Panc1 (cell line): ENCODE results near the gene FAM3C. TPM values are rescaled to one million over a fixed set of nuclear protein-coding genes. Genes with fewer than 3 reads are reported as not detected.

Experiments
- ATAC-seq: fragments of 200-7000 bp; cut with Tn5 transposase; 2 replicates; pipeline ENCODE4 v1.9.1; 2020; ENCODE audit warnings: mild to moderate bottlenecking, moderate library complexity
- BruUV-seq: library from RNA; stranded (reverse); fragments of 400-500 nt; replicated peaks from 2 replicates; lab custom pipeline; 2021; lab: Mats Ljungman, UMichigan
- CTCF ChIA-PET: fragments of 300-600 bp; sonication (Branson Sonifier 250); formaldehyde crosslinking; loops from one replicate; lab custom pipeline; 2022; ENCODE audit warnings: antibody characterized with exemption; lab: Charles Lee
- POLR2A ChIA-PET: fragments of 300-600 bp; sonication (Branson Sonifier 250); formaldehyde crosslinking; loops from one replicate; lab custom pipeline; 2022; ENCODE audit warnings: antibody characterized with exemption; lab: Charles Lee
- DNase-seq: peaks from one replicate; pipeline ENCODE4 v3.0.0-alpha.2; 2010; ENCODE audit warnings: low read depth, low spot score
- H3K27ac ChIP-seq: 2 replicates; pipeline ENCODE4 v1.5.1; 2011; ENCODE audit warnings: mild to moderate bottlenecking, low read length, inconsistent platforms
- H3K27me3 ChIP-seq: fragments of 200-500 bp; sonication (Bioruptor generic); 2 replicates; pipeline ENCODE4 v1.6.0; 2014; ENCODE audit warnings: low read length, inconsistent platforms; ENCODE audit not compliant: control insufficient read depth, insufficient read depth
- H3K36me3 ChIP-seq: fragments of 200-500 bp; sonication (Bioruptor generic); 2 replicates; pipeline ENCODE4 v1.5.1; 2014; ENCODE audit warnings: inconsistent platforms, mild to moderate bottlenecking, low read length, moderate library complexity; ENCODE audit not compliant: control insufficient read depth, insufficient read depth
- H3K4me1 ChIP-seq: 2 replicates; pipeline ENCODE4 v1.5.1; 2011; ENCODE audit warnings: inconsistent platforms, mild to moderate bottlenecking, low read length, moderate library complexity; ENCODE audit not compliant: control insufficient read depth, insufficient read depth
- H3K4me3 ChIP-seq, 2 experiments: 2 replicates each; pipeline ENCODE4 v1.5.1; 2011 to 2012; ENCODE audit warnings: low read depth in 2 of 2, low read length in 2 of 2, mild to moderate bottlenecking in 2 of 2, inconsistent platforms in 1 of 2, moderate library complexity in 1 of 2
- H3K9me3 ChIP-seq: fragments of 200-500 bp; sonication (Bioruptor generic); 2 replicates; pipeline ENCODE4 v1.5.1; 2014; ENCODE audit warnings: low read depth, mild to moderate bottlenecking, inconsistent platforms, low read length, moderate library complexity; ENCODE audit not compliant: control insufficient read depth, insufficient read depth
- POLR2AphosphoS5 ChIP-seq: IDR thresholded peaks from 2 replicates; pipeline ENCODE4 v1.6.1; 2012; ENCODE audit warnings: mild to moderate bottlenecking, low read depth, low read length, moderate library complexity
- SIN3A ChIP-seq: IDR thresholded peaks from 2 replicates; pipeline ENCODE4 v1.6.1; 2012; ENCODE audit warnings: low read depth, mild to moderate bottlenecking, low read length, moderate library complexity, borderline replicate concordance; ENCODE audit not compliant: insufficient read depth
- TCF7L2 ChIP-seq: IDR thresholded peaks from 2 replicates; pipeline ENCODE4 v1.6.1; 2011; ENCODE audit warnings: mild to moderate bottlenecking, low read depth, low read length, inconsistent platforms
- in situ Hi-C: cut with HindIII; loops from 2 replicates; pipeline ENCODE4 v1.10.0; 2016; ENCODE audit warnings: low sequenced_read_pairs, low pct_unique_long_range_greater_than_20kb
- intact Hi-C: fragments of 100-400 bp; cut with micrococcal nuclease; formaldehyde crosslinking; loops from one replicate; pipeline ENCODE4 v1.10.0; 2022; ENCODE audit not compliant: unreplicated experiment
- total RNA-seq: library from RNA; stranded (reverse); gene quantifications from one replicate; pipeline ENCODE4 v1.2.1, GENCODE V29; 2021; ENCODE audit not compliant: unreplicated experiment
- TF ChIP-seq, protein P1 (sequence below), 2 experiments: IDR thresholded peaks; 2 replicates each; pipeline ENCODE4 v1.6.1; 2011 to 2012; ENCODE audit warnings: low read depth in 2 of 2, control low read depth in 1 of 2, low read length in 1 of 2, mild to moderate bottlenecking in 1 of 2, moderate library complexity in 1 of 2; ENCODE audit not compliant: insufficient read depth in 1 of 2
- TF ChIP-seq, protein P2 (sequence below): fragments of 450-650 bp; IDR thresholded peaks from 2 replicates; pipeline ENCODE4 v1.5.1; 2017; ENCODE audit warnings: mild to moderate bottlenecking

Gene FAM3C
- total RNA-seq, 1 experiment from 2014 or later = 55.4 TPM

DNA sequence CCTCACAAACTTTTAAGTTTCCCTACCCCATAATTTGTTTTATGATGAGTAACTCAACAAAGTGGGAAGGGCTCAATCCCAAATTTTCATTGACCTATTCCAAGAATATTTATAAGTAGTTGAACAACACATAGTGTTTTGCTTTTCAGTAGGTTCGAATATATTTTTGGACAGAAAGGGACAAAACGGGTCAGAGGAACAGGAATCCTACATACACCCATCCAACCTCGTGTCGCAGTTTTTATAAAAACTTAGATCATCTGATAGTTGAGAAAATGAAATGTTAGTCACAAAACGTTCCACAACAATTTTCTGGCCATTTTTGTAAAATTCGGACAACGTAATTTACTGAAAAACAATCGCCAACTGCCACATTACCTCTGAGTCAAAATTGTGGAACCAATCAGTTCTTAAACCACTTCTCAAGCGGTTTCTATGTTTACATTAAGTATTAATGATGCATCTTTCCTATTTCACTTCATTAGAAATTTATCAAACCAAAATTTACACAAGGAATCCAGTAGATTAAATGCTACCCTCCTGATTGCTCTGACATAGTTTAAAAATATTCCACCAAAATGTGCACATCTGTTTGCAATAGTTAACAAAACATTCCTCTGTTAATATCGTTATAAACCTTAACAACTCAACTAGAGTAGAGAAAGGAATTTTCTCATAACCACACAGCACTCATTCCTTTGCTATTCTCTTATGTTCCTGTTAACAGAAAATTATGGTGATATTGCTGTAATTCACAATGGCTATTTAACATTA, 61.0 kb downstream of the FAM3C start:
- ChIA-PET CTCF (no interaction called here), POLR2A (no interaction called here)
- DNase-seq (no peak), ATAC-seq (no peak)
- Histone ChIP-seq H3K4me3 (no peak overlapping the region), H3K9me3 (no peaks in the 10 kb centered on the region), H3K4me1 (no peaks in the 10 kb centered on the region), H3K27me3 (peaks cover 56% of the 10 kb centered on the region), H3K27ac (no peak overlapping the region), H3K36me3 (peaks cover 2% of the 10 kb centered on the region; the same call in 1 of the 2 replicates)
- no peak for TF ChIP-seq TCF7L2
- no peak for TF ChIP-seq SIN3A
- TF ChIP-seq, protein P1, sequence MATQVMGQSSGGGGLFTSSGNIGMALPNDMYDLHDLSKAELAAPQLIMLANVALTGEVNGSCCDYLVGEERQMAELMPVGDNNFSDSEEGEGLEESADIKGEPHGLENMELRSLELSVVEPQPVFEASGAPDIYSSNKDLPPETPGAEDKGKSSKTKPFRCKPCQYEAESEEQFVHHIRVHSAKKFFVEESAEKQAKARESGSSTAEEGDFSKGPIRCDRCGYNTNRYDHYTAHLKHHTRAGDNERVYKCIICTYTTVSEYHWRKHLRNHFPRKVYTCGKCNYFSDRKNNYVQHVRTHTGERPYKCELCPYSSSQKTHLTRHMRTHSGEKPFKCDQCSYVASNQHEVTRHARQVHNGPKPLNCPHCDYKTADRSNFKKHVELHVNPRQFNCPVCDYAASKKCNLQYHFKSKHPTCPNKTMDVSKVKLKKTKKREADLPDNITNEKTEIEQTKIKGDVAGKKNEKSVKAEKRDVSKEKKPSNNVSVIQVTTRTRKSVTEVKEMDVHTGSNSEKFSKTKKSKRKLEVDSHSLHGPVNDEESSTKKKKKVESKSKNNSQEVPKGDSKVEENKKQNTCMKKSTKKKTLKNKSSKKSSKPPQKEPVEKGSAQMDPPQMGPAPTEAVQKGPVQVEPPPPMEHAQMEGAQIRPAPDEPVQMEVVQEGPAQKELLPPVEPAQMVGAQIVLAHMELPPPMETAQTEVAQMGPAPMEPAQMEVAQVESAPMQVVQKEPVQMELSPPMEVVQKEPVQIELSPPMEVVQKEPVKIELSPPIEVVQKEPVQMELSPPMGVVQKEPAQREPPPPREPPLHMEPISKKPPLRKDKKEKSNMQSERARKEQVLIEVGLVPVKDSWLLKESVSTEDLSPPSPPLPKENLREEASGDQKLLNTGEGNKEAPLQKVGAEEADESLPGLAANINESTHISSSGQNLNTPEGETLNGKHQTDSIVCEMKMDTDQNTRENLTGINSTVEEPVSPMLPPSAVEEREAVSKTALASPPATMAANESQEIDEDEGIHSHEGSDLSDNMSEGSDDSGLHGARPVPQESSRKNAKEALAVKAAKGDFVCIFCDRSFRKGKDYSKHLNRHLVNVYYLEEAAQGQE (IDR thresholded peaks at IDR 0.05; ENCODE audit: insufficient read depth in 1 of 2, low read depth in 2 of 2, low read length in 1 of 2) = no peak
- TF ChIP-seq POLR2AphosphoS5 = no peak
- TF ChIP-seq, protein P2, sequence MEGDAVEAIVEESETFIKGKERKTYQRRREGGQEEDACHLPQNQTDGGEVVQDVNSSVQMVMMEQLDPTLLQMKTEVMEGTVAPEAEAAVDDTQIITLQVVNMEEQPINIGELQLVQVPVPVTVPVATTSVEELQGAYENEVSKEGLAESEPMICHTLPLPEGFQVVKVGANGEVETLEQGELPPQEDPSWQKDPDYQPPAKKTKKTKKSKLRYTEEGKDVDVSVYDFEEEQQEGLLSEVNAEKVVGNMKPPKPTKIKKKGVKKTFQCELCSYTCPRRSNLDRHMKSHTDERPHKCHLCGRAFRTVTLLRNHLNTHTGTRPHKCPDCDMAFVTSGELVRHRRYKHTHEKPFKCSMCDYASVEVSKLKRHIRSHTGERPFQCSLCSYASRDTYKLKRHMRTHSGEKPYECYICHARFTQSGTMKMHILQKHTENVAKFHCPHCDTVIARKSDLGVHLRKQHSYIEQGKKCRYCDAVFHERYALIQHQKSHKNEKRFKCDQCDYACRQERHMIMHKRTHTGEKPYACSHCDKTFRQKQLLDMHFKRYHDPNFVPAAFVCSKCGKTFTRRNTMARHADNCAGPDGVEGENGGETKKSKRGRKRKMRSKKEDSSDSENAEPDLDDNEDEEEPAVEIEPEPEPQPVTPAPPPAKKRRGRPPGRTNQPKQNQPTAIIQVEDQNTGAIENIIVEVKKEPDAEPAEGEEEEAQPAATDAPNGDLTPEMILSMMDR = no peak
- in situ Hi-C loops (no loop called here), intact Hi-C loops (loop anchor here (5.0 kb wide), 1 partner anchor 208 kb away; no protein-coding TSS in a partner anchor)
- BruUV-seq = no TSS peak

DNA sequence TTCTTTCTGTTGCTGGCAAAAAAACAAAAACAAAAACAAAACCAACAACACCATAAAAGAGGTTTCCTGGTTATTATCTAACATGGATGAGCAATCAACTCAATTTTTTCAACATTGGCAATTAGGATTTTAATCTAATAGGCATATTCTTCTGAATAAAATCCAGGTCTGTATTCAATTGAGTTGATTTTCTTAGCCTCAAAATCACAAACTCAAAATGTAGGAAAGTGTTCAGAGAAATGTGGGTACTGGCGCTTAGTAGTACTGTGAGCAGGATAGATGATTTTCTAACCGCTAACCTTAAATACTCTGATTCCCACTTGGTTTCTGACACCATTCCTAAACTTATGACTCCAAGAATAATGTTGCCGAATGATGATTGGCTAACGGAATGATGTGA, 61.7 kb downstream of the FAM3C start:
- BruUV-seq = no TSS peak
- ATAC-seq (no peak), DNase-seq (no peak)
- in situ Hi-C loops = no loop called here
- no peaks in the 10 kb centered on the region for H3K9me3 ChIP-seq
- peaks cover 5% of the 10 kb centered on the region; the same call in 1 of the 2 replicates for H3K36me3 ChIP-seq
- H3K4me1 ChIP-seq = no peaks in the 10 kb centered on the region
- ChIA-PET POLR2A (no interaction called here), CTCF (no interaction called here)
- H3K4me3 ChIP-seq = no peak overlapping the region
- no peak overlapping the region for H3K27ac ChIP-seq
- TF ChIP-seq, protein P2 = no peak
- TF ChIP-seq TCF7L2 (no peak), SIN3A (no peak), POLR2AphosphoS5 (no peak)
- TF ChIP-seq, protein P1 (IDR thresholded peaks at IDR 0.05; ENCODE audit: insufficient read depth in 1 of 2, low read depth in 2 of 2, low read length in 1 of 2) = no peak
- intact Hi-C loops = no loop called here
- peaks cover 60% of the 10 kb centered on the region for H3K27me3 ChIP-seq
